CD1c-positive myeloid dendritic cell (primary cell): ENCODE measurements around the gene RRBP1.
A peak's percentile ranks its signal among the peaks of the same experiment; 100 is the strongest.

ENCODE experiments used
- DNase-seq: peaks from one replicate; pipeline ENCODE4 v3.0.0-alpha.2; 2016; ENCODE audit errors: extremely low spot score

The RRBP1 gene

GRCh38 chr20:17680836-17681725 is 961 bp downstream of the RRBP1 start:
- peak; percentile 89 for DNase-seq

DNA sequence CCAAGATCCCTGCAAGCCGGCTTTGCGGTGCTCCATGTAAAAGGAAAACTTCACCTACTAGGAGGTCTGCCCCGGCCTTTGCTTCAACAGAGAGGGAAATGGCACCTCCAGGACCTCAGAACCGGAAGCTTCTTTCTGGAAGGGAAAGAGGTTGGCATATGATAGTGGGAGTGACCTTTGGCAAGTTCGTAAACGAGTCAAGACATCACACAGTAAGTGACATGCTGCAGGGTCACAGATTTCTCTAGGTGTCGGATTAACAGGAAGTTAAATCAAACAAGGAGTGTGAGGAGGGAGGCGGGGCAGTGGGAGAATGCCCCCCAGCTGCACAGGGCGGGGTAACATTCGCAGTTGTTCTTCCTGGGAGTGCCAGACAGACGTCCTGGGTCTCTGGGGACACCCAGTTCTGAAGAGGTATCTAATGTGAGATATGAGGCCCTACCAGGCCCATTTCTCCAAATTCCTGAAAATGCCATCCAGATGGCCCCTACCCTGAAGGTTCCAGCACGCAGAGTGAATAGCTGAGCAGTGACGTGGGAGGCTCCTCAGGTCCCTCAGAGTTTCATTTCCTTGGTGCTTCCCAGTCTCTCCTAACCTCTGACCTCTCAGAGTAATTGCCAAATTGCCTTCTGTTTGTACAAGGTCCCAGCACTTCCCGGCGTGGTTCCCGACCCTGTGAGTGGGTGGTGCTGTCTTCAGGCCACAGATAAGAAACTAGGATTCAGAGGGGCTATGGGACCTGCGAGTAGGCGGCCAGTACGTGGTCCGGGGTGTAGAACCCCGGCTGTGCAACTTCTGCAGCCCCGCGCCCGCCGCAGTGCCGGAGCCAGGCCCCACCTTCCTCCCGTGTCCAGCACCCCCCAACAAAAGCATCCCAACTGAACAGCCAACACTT is 1.9 kb downstream of the RRBP1 start:
- peak; percentile 89 for DNase-seq

- no peak for DNase-seq
Observed at GRCh38 chr20:17678886-17679285, 3.2 kb downstream of the RRBP1 start.

- no peak for DNase-seq
Observed at GRCh38 chr20:17678295-17678694, 3.7 kb downstream of the RRBP1 start.

GRCh38 chr20:17676942-17677341 is 5.1 kb downstream of the RRBP1 start:
- no peak for DNase-seq

GRCh38 chr20:17676378-17676759 is 5.7 kb downstream of the RRBP1 start:
- DNase-seq: no peak

DNA sequence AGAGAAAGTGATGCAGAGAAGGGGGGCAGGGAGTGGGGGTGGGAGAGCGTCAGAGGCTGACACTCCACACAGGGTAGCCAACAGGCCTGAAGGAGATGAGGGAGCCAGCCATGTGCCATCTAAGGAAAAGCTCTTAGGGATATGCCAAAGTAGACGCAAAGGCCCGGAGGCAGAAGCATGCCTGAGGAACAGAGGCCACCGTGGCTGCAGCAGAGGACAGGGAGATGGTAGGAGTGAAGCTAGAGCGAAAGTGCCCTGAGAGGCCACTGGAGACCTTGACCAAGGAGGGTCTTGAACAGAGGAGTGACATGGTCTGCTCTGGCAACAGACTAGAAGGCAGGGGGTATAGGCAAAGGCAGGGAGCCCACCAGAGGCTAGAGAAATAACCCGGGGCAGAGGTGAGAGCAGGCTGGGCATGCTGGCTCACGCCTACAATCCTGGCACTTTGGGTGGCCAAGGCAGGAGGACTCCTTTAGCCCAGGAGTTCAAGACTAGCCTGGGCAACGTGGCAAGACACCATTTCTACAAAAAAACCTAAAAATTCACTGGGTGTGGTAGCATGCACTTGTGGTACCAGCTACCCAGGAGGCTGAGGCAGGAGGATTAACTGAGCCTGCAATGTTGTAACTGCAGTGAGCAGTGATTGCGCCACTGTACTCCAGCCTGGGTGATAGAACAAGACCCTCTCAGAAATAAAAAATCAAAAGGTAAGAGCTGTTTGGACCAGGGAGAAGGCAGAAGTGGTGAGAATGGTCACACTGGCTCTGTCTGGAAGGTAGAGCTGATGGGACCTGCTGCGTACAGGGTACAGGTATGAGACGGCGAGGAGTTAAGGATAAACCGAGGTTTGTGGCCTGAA is 6.3 kb downstream of the RRBP1 start:
- no peak for DNase-seq

DNA sequence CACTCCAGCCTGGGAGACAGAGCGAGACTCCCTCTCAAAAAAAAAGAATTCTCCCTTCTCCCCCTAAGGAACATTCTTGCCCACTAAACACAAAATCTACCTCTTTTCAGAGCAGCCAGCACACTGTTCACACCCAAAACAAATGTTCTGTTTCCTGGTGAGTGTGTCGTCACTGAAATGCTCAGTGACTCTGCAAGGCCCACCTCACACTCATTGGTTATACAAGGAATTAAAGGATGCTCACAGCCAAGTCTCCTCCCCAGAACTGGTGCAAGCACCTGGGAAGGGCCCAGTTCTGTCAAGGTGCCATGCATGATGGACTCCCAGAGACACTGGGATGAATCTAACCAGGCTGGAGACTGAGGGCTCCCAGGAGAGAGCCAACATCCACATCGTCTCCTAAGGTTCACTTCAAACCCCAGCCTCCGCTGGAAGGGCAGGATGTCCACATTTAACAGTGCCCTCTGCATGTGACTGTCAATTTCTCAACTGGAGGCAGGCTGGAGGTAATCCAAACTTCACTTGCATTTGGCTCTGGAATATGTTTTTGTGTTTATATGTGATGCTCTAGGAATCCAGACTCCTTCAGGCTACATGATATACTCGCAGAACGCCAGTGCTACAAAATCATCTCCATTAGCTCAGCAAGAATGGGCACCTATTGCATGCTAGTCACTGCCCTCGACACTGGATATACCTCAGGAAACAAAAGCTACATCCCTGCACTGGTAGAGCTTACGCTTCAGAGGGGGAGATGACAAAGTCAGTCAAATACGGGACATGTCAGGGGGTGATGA is 7.1 kb downstream of the RRBP1 start:
- DNase-seq: no peak

DNA sequence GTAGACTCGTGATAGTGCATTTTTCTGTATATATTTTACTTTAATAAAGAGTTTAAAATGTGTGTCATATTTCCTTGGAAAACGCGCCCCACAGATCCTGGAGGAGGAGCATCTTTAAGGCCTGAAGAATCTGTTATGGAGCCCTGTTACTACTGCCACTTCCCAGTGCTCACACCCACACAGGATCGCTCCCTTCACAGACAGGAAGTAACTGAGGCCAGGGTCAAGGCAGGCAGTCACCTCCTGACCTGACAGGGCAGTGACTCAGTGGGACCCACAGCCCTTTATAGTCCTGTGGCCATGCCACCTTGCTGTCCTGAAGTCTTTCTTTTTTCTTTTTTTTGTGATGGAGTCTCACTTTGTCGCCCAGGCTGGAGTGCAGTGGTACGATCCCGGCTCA is 9.0 kb downstream of the RRBP1 start:
- peak; percentile 71 for DNase-seq

- DNase-seq: no peak
Observed at GRCh38 chr20:17671565-17671964, 10.5 kb downstream of the RRBP1 start.

- DNase-seq: peak; percentile 56
Observed at GRCh38 chr20:17671011-17671410, 11.0 kb downstream of the RRBP1 start.

GRCh38 chr20:17669306-17669931 is 12.6 kb downstream of the RRBP1 start:
- DNase-seq: no peak

GRCh38 chr20:17668432-17668831 is 13.6 kb downstream of the RRBP1 start:
- DNase-seq: no peak

GRCh38 chr20:17667445-17667844 is 14.6 kb downstream of the RRBP1 start:
- no peak for DNase-seq

DNA sequence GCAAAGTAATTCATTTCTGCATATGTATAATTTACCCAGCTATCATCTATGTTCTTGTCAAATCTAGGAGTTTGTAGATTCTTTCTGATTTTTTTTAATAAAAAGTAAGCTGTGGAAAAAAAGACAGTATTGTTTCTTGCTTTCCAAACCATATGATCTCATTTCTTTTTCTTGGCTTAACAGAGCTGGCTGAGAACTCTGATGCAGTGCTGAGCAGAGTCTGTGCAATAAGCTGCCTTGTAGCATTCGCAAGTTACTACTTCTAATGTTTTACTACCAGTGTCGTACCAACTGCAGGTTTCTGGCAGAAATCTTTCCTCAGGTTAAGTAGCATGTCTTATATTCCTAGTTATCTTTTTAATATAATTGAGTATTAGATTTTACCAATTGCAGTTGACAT is 15.6 kb downstream of the RRBP1 start:
- DNase-seq: no peak

- DNase-seq: no peak
Observed at GRCh38 chr20:17665756-17666155, 16.3 kb downstream of the RRBP1 start.

- no peak for DNase-seq
Observed at GRCh38 chr20:17664025-17664633, 17.9 kb downstream of the RRBP1 start.

DNA sequence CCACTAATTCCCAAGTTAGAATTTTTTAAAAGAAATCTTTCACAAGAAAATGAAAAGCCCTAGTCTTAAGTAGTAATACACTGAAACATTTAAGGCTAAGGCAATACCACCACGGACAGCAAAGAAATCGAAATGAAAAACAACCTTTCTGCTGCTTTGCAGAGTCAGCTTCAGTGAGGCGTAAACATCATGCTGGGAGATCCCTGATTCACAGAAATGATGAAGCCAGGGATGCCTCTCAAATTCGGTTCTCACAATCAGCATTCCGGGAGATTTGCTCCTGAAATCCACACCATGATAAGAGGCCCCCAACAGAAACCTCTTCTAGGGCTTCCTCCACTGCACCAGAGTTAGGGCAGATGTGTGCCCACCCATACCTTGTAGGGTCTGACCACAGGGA is 18.6 kb downstream of the RRBP1 start:
- no peak for DNase-seq

- no peak for DNase-seq
Observed at GRCh38 chr20:17663040-17663399, 19.0 kb downstream of the RRBP1 start.
